ENCODE data around the gene ADAMTS14. TPM values are rescaled to one million over a fixed set of nuclear protein-coding genes. Genes with fewer than 3 reads are reported as not detected.

The ADAMTS14 gene
- total RNA-seq, 1 experiment from 2014 or later, result 0.91 TPM

- intact Hi-C loops (cut with micrococcal nuclease), result no loop called here
- no peaks in the 10 kb centered on the region for H3K27me3 ChIP-seq (ENCODE audit: low read length)
- H2AFZ ChIP-seq (ENCODE audit: low read length), result no peak overlapping the region
- no TSS peak for BruUV-seq (replicated peaks)
- H3K79me2 ChIP-seq (ENCODE audit: low read length), result no peaks in the 10 kb centered on the region
- CTCF ChIA-PET, result no interaction called here
- H3K4me1 ChIP-seq (ENCODE audit: insufficient read depth, low read length), result peaks cover 15% of the 10 kb centered on the region
- no peak overlapping the region for H3K27ac ChIP-seq (ENCODE audit: low read length)
- H3K4me3 ChIP-seq (ENCODE audit: low read length), result no peak overlapping the region
- no peak for ATAC-seq
- POLR2A ChIA-PET (ENCODE audit: unreplicated experiment), result no interaction called here
- H3K4me2 ChIP-seq (ENCODE audit: low read length), result no peak overlapping the region
- H4K20me1 ChIP-seq (ENCODE audit: low read length), result no peaks in the 10 kb centered on the region
- TF ChIP-seq EZH2 (IDR thresholded peaks at IDR 0.05; ENCODE audit: low read length, unreplicated experiment) (no peak), EZH2phosphoT487 (IDR thresholded peaks at IDR 0.05; ENCODE audit: borderline replicate concordance, low read length) (no peak), CTCF (conservative IDR thresholded peaks at IDR 0.05; ENCODE audit: low read depth, low read length) (no peak)
- DNase-seq, result no peak
- no peaks in the 10 kb centered on the region for H3K36me3 ChIP-seq (ENCODE audit: low read depth, low read length)
- no peaks in the 10 kb centered on the region for H3F3A ChIP-seq (ENCODE audit: low read length, unreplicated experiment)
- no peaks in the 10 kb centered on the region for H3K9me3 ChIP-seq (ENCODE audit: low read length)
- no peaks in the 10 kb centered on the region for H3K9me2 ChIP-seq (replicated peaks; ENCODE audit: low read length)
- no peak overlapping the region for H3K9ac ChIP-seq (ENCODE audit: low read length)
These were observed 5.9 kb downstream of the ADAMTS14 start for GRCh38 chr10:70678250-70678635.

- Histone ChIP-seq H3F3A (ENCODE audit: low read length, unreplicated experiment) (no peaks in the 10 kb centered on the region), H3K4me3 (ENCODE audit: low read length) (no peak overlapping the region), H3K4me2 (ENCODE audit: low read length) (no peak overlapping the region), H3K9ac (ENCODE audit: low read length) (no peak overlapping the region), H2AFZ (ENCODE audit: low read length) (no peak overlapping the region), H4K20me1 (ENCODE audit: low read length) (no peaks in the 10 kb centered on the region), H3K27me3 (ENCODE audit: low read length) (no peaks in the 10 kb centered on the region), H3K27ac (ENCODE audit: low read length) (no peak overlapping the region), H3K4me1 (ENCODE audit: insufficient read depth, low read length) (peaks cover 8% of the 10 kb centered on the region), H3K9me2 (replicated peaks; ENCODE audit: low read length) (no peaks in the 10 kb centered on the region), H3K9me3 (ENCODE audit: low read length) (no peaks in the 10 kb centered on the region), H3K36me3 (ENCODE audit: low read depth, low read length) (no peaks in the 10 kb centered on the region), H3K79me2 (ENCODE audit: low read length) (no peaks in the 10 kb centered on the region)
- intact Hi-C loops (cut with micrococcal nuclease), result no loop called here
- BruUV-seq (replicated peaks), result no TSS peak
- no peak for DNase-seq
- ATAC-seq, result no peak
- ChIA-PET CTCF (no interaction called here), POLR2A (ENCODE audit: unreplicated experiment) (no interaction called here)
- TF ChIP-seq CTCF (conservative IDR thresholded peaks at IDR 0.05; ENCODE audit: low read depth, low read length) (no peak), EZH2 (IDR thresholded peaks at IDR 0.05; ENCODE audit: low read length, unreplicated experiment) (no peak), EZH2phosphoT487 (IDR thresholded peaks at IDR 0.05; ENCODE audit: borderline replicate concordance, low read length) (no peak)
These were observed 6.6 kb downstream of the ADAMTS14 start for GRCh38 chr10:70678757-70679489.

- intact Hi-C loops (cut with micrococcal nuclease), result no loop called here
- CTCF ChIA-PET, result no interaction called here
These were observed 7.2 kb downstream of the ADAMTS14 start for GRCh38 chr10:70679498-70679897.

More at GRCh38 chr10:70679498-70679897, 7.2 kb downstream of the ADAMTS14 start:
- TF ChIP-seq EZH2phosphoT487 (IDR thresholded peaks at IDR 0.05; ENCODE audit: borderline replicate concordance, low read length) (no peak), EZH2 (IDR thresholded peaks at IDR 0.05; ENCODE audit: low read length, unreplicated experiment) (no peak), CTCF (conservative IDR thresholded peaks at IDR 0.05; ENCODE audit: low read depth, low read length) (no peak)
- Histone ChIP-seq H3K9me3 (ENCODE audit: low read length) (no peaks in the 10 kb centered on the region), H3K4me2 (ENCODE audit: low read length) (no peak overlapping the region), H3K4me3 (ENCODE audit: low read length) (no peak overlapping the region), H2AFZ (ENCODE audit: low read length) (no peak overlapping the region), H3K9me2 (replicated peaks; ENCODE audit: low read length) (no peaks in the 10 kb centered on the region), H3K9ac (ENCODE audit: low read length) (no peak overlapping the region), H3K4me1 (ENCODE audit: insufficient read depth, low read length) (peaks cover 2% of the 10 kb centered on the region), H3K27me3 (ENCODE audit: low read length) (no peaks in the 10 kb centered on the region), H3F3A (ENCODE audit: low read length, unreplicated experiment) (no peaks in the 10 kb centered on the region), H3K79me2 (ENCODE audit: low read length) (no peaks in the 10 kb centered on the region), H4K20me1 (ENCODE audit: low read length) (no peaks in the 10 kb centered on the region), H3K36me3 (ENCODE audit: low read depth, low read length) (no peaks in the 10 kb centered on the region), H3K27ac (ENCODE audit: low read length) (no peak overlapping the region)
- POLR2A ChIA-PET (ENCODE audit: unreplicated experiment), result no interaction called here
- DNase-seq, result no peak
- no peak for ATAC-seq
- no TSS peak for BruUV-seq (replicated peaks)

Measured in PC-3 (cell line).